B cell (primary cell): ENCODE data around the gene SLC16A9. TPM values are rescaled to one million over a fixed set of nuclear protein-coding genes. Genes with fewer than 3 reads are reported as not detected.

Source experiments
- ATAC-seq: fragments of 200-7000 bp; cut with Tn5 transposase; one replicate; pipeline ENCODE4 v1.10.0; 2021; ENCODE audit warnings: low read depth, mild to moderate bottlenecking, moderate number of reproducible peaks, moderate library complexity
- CTCF ChIA-PET: fragments of 350-600 bp; sonication (Branson Sonifier 250); formaldehyde crosslinking; loops from one replicate; lab custom pipeline; 2021; ENCODE audit warnings: antibody characterized with exemption, inconsistent platforms; lab: Charles Lee
- POLR2A ChIA-PET: fragments of 350-600 bp; sonication (Branson Sonifier 250); formaldehyde crosslinking; loops from one replicate; lab custom pipeline; 2021; ENCODE audit warnings: antibody characterized with exemption; lab: Charles Lee
- DNase-seq: peaks from one replicate; pipeline ENCODE4 v3.0.0; 2013
- H2AFZ ChIP-seq: 2 replicates; pipeline ENCODE4 v1.6.1; 2012; ENCODE audit warnings: mild to moderate bottlenecking, low read depth, low read length; ENCODE audit not compliant: insufficient read depth, poor library complexity, severe bottlenecking
- H3K27ac ChIP-seq, 2 donors: 1 replicate in 1 of 2; 2 replicates in 1 of 2; pipeline ENCODE4 v1.5.1; 2012 to 2013; ENCODE audit warnings: low read length in 2 of 2, mild to moderate bottlenecking in 2 of 2, moderate library complexity in 1 of 2
- H3K27me3 ChIP-seq, 4 experiments: fragments of 200-600 bp in 1 of 4; sonication (generic) in 1 of 4; replicated peaks in 1 of 4; 1 replicate in 2 of 4; 2 replicates in 2 of 4; pipeline versions ENCODE4 v1.6.1 to v1.7.0; 2013 to 2016; ENCODE audit warnings: low read length in 3 of 4, mild to moderate bottlenecking in 2 of 4, mixed read lengths in 1 of 4, moderate library complexity in 1 of 4; ENCODE audit not compliant: insufficient read depth in 4 of 4, control insufficient read depth in 3 of 4; ENCODE audit errors: control extremely low read depth in 1 of 4
- H3K36me3 ChIP-seq, 2 experiments: replicated peaks in 1 of 2; 1 replicate in 1 of 2; 2 replicates in 1 of 2; pipeline versions ENCODE4 v1.6.1 to v1.7.1; 2013; ENCODE audit warnings: low read length in 1 of 2; ENCODE audit not compliant: insufficient read depth in 2 of 2, control insufficient read depth in 1 of 2; ENCODE audit errors: control extremely low read depth in 1 of 2, extremely low read depth in 1 of 2
- H3K4me1 ChIP-seq, 2 donors: fragments of 200-600 bp in 1 of 2; sonication (generic) in 1 of 2; 1 replicate in 1 of 2; 2 replicates in 1 of 2; pipeline versions ENCODE4 v1.5.1 to v1.6.1; 2013 to 2017; ENCODE audit warnings: low read length in 2 of 2; ENCODE audit not compliant: control insufficient read depth in 2 of 2, insufficient read depth in 2 of 2
- H3K4me2 ChIP-seq: replicated peaks from 2 replicates; pipeline ENCODE3; 2012; ENCODE audit warnings: mild to moderate bottlenecking, low read depth, low read length; ENCODE audit not compliant: poor library complexity, severe bottlenecking
- H3K4me3 ChIP-seq, 5 experiments: fragments of 200-600 bp in 1 of 5; sonication (generic) in 1 of 5; 1 replicate in 3 of 5; 2 replicates in 2 of 5; pipeline versions ENCODE4 v1.5.1 to v1.7.0; 2011 to 2016; ENCODE audit warnings: low read length in 4 of 5, mild to moderate bottlenecking in 4 of 5, low read depth in 2 of 5, control low read depth in 1 of 5, moderate library complexity in 1 of 5; ENCODE audit not compliant: insufficient read depth in 1 of 5; ENCODE audit errors: control extremely low read depth in 1 of 5, extremely low read depth in 1 of 5
- H3K79me2 ChIP-seq: fragments of 200-600 bp; sonication (generic); one replicate; pipeline ENCODE4 v1.6.0; 2016; ENCODE audit warnings: low read length; ENCODE audit not compliant: control insufficient read depth, insufficient read depth
- H3K9ac ChIP-seq: fragments of 200-600 bp; sonication (generic); 2 replicates; pipeline ENCODE4 v1.6.1; 2017; ENCODE audit warnings: mild to moderate bottlenecking, low read length, moderate library complexity
- H3K9me3 ChIP-seq, 3 donors: one replicate each; pipeline versions ENCODE4 v1.6.1 to v1.7.1; 2013; ENCODE audit warnings: low read length in 2 of 3; ENCODE audit not compliant: control insufficient read depth in 2 of 3, insufficient read depth in 1 of 3; ENCODE audit errors: control extremely low read depth in 1 of 3
- H4K20me1 ChIP-seq: 2 replicates; pipeline ENCODE4 v1.6.0; 2012; ENCODE audit warnings: mild to moderate bottlenecking, low read length; ENCODE audit not compliant: insufficient read depth, control insufficient read depth, poor library complexity, severe bottlenecking
- H3K27ac Mint-ChIP-seq: one replicate; pipeline ENCODE4 v1.8.0; 2021; ENCODE audit warnings: mixed read lengths
- H3K27me3 Mint-ChIP-seq: one replicate; pipeline ENCODE4 v1.8.0; 2021; ENCODE audit warnings: mixed read lengths
- H3K4me1 Mint-ChIP-seq: one replicate; pipeline ENCODE4 v1.8.0; 2021; ENCODE audit warnings: mixed read lengths
- H3K4me3 Mint-ChIP-seq: one replicate; pipeline ENCODE4 v1.8.0; 2021; ENCODE audit warnings: mixed read lengths
- H3K9me3 Mint-ChIP-seq: one replicate; pipeline ENCODE4 v1.8.0; 2022; ENCODE audit warnings: mixed read lengths; ENCODE audit not compliant: insufficient read depth
- CTCF ChIP-seq: fragments of 200-600 bp; IDR thresholded peaks from one replicate; pipeline ENCODE4 v1.8.0; 2022; ENCODE audit warnings: antibody characterized with exemption, mild to moderate bottlenecking
- EZH2 ChIP-seq: IDR thresholded peaks from 2 replicates; pipeline ENCODE4 v1.6.1; 2012; ENCODE audit warnings: borderline replicate concordance, low read depth, mild to moderate bottlenecking, moderate library complexity, low read length; ENCODE audit not compliant: insufficient read depth, poor library complexity, severe bottlenecking
- WGBS: methylation state at CpG from one replicate; pipeline ENCODE4 v1.1.5; 2013; ENCODE audit warnings: missing lambda C conversion rate; ENCODE audit not compliant: insufficient coverage; 5-methylcytosine and 5-hydroxymethylcytosine counted together
- intact Hi-C: fragments of 100-400 bp; cut with micrococcal nuclease; formaldehyde crosslinking; loops from one replicate; pipeline ENCODE4 v1.10.0; 2022
- polyA plus RNA-seq: library from polyadenylated mRNA; depleted of rRNA; stranded (reverse); fragments of >200 nt; gene quantifications from 2 replicates; pipeline ENCODE4 v1.2.3, GENCODE V29; 2012
- total RNA-seq, 2 donors: library from RNA; stranded (reverse); fragments of 120-200 nt in 1 of 2; gene quantifications; 1 replicate in 1 of 2; 2 replicates in 1 of 2; pipeline versions ENCODE4 v1.2.3 to v1.2.4, GENCODE V29; 2013 to 2022

SLC16A9 gene
- total and polyA plus RNA-seq, 2 donors (not counting 1 experiment from before 2014, with no cell fraction given): 0.04 TPM; not detected in 1

GRCh38 chr10:59622320-59623132 lies 87.1 kb downstream of the SLC16A9 start:
- POLR2A ChIA-PET: no interaction called here
- no peaks in the 10 kb centered on the region for H4K20me1 ChIP-seq
- H3K4me1 ChIP-seq: no peaks in the 10 kb centered on the region
- no peak for TF ChIP-seq EZH2
- peak; percentile 70 for TF ChIP-seq CTCF
- ATAC-seq (peak; percentile 24), DNase-seq (peak; percentile 49)
- H2AFZ ChIP-seq: no peak overlapping the region
- Mint-ChIP-seq H3K4me3 (no peak overlapping the region), H3K4me1 (peaks cover 3% of the 10 kb centered on the region), H3K9me3 (no peaks in the 10 kb centered on the region), H3K27ac (no peak overlapping the region), H3K27me3 (no peaks in the 10 kb centered on the region)
- CTCF ChIA-PET: interaction anchor here (0.8 to 5.6 kb wide), 18 partner anchors 10 to 1323 kb away, joined by 3 to 47 read pairs (median 4); partner anchors contain the start of gene CCDC6
- no peak overlapping the region for H3K4me2 ChIP-seq
- no peaks in the 10 kb centered on the region for H3K9me3 ChIP-seq
- H3K36me3 ChIP-seq: no peaks in the 10 kb centered on the region
- WGBS: 79% methylated on average over 9 of the region's 16 CpGs
- no peaks in the 10 kb centered on the region for H3K79me2 ChIP-seq
- intact Hi-C loops: no loop called here
- H3K4me3 ChIP-seq: no peak overlapping the region
- no peak overlapping the region for H3K27ac ChIP-seq
- H3K27me3 ChIP-seq: no peaks in the 10 kb centered on the region
- H3K9ac ChIP-seq: no peak overlapping the region

DNA sequence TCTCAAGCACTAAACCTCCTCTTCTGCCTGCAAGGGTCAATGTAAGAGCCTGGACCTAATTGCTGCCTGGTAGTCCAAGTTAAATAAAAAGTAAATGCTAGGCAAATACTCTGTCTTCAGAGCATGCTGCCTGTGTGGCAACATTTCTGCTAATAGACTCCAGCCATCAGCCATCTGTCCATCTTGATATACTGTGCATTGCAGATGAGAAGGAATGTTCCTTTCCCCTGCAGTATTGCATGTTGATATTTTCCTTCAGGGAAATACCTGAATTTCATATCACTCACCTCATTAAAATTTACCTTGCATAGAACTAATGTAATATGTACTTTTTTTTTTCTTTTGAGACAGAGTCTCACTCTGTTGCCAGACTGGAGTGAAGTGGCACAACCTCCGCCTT lies 87.9 kb downstream of the SLC16A9 start:
- Histone ChIP-seq H3K27me3 (no peaks in the 10 kb centered on the region), H3K4me2 (no peak overlapping the region), H3K36me3 (no peaks in the 10 kb centered on the region), H3K4me1 (no peaks in the 10 kb centered on the region), H3K79me2 (no peaks in the 10 kb centered on the region), H4K20me1 (no peaks in the 10 kb centered on the region), H3K9ac (no peak overlapping the region), H2AFZ (no peak overlapping the region), H3K4me3 (no peak overlapping the region), H3K9me3 (no peaks in the 10 kb centered on the region), H3K27ac (no peak overlapping the region)
- H3K4me1 Mint-ChIP-seq: peaks cover 3% of the 10 kb centered on the region
- H3K9me3 Mint-ChIP-seq: no peaks in the 10 kb centered on the region
- peaks cover 3% of the 10 kb centered on the region for H3K27me3 Mint-ChIP-seq
- CTCF ChIA-PET: interaction anchor here (1.0 to 5.6 kb wide), 7 partner anchors 11 to 1028 kb away, joined by 3 to 47 read pairs (median 6); no protein-coding TSS in a partner anchor
- TF ChIP-seq CTCF: no peak
- TF ChIP-seq EZH2: no peak
- no peak overlapping the region for H3K27ac Mint-ChIP-seq
- POLR2A ChIA-PET: no interaction called here
- intact Hi-C loops: no loop called here
- no peak overlapping the region for H3K4me3 Mint-ChIP-seq
- no CpG with 5 or more reads among the region's 1 CpG for WGBS
- ATAC-seq (no peak), DNase-seq (no peak)
